Activated CD4-positive, alpha-beta T cell treated with anti-CD3 and anti-CD28 coated beads for 24 hours (primary cell): Measurements from ENCODE around the gene TMEM272.

ENCODE experiments used
- DNase-seq, 2 donors: peaks; one replicate each; pipeline ENCODE4 v3.0.0-alpha.2; 2020; ENCODE audit warnings: low read depth in 2 of 2

Gene TMEM272

GRCh38 chr13:51804295-51805172, 40.4 kb downstream of the TMEM272 start:
- no peak for DNase-seq

- DNase-seq: peak; percentile 67 to 71
Observed at GRCh38 chr13:51803422-51804294, 41.3 kb downstream of the TMEM272 start, which contains the start of gene DHRS12. DHRS12 (minus strand) TSS chr13:51804163; CDS start chr13:51799659, 4,504 bp downstream.

- DNase-seq: no peak
Observed at GRCh38 chr13:51802631-51803418, 42.2 kb downstream of the TMEM272 start.

GRCh38 chr13:51801631-51802099, 43.3 kb downstream of the TMEM272 start:
- no peak for DNase-seq

- no peak for DNase-seq
Observed at GRCh38 chr13:51800486-51800885, 44.5 kb downstream of the TMEM272 start.

GRCh38 chr13:51799261-51799660, 45.7 kb downstream of the TMEM272 start:
- no peak for DNase-seq

GRCh38 chr13:51797664-51798488, 47.1 kb downstream of the TMEM272 start:
- DNase-seq: no peak

- DNase-seq: no peak
Observed at GRCh38 chr13:51796546-51796945, 48.4 kb downstream of the TMEM272 start.

GRCh38 chr13:51795419-51795818, 49.6 kb downstream of the TMEM272 start:
- no peak for DNase-seq

- no peak for DNase-seq
Observed at GRCh38 chr13:51794964-51795363, 50.0 kb downstream of the TMEM272 start.

- peak in 1 of 2 donors; percentile 46 for DNase-seq
Observed at GRCh38 chr13:51793570-51794271, 51.3 kb downstream of the TMEM272 start.

- DNase-seq: no peak
Observed at GRCh38 chr13:51786425-51787265, 58.3 kb downstream of the TMEM272 start.

GRCh38 chr13:51785712-51786424, 59.1 kb downstream of the TMEM272 start:
- DNase-seq: no peak

GRCh38 chr13:51784097-51784496, 60.9 kb downstream of the TMEM272 start:
- DNase-seq: no peak

GRCh38 chr13:51783428-51784094, 61.4 kb downstream of the TMEM272 start:
- DNase-seq: no peak

- no peak for DNase-seq
Observed at GRCh38 chr13:51782026-51782710, 62.8 kb downstream of the TMEM272 start.
